Mucosa of gallbladder (tissue), 1 donor: Measurements from ENCODE around the gene ALDH3A2. TPM values are rescaled to one million over a fixed set of nuclear protein-coding genes. Genes with fewer than 3 reads are reported as not detected.

Experiments used
- DNase-seq: peaks from one replicate; pipeline ENCODE4 v3.0.0-alpha.2; 2020; ENCODE audit warnings: low spot score
- total RNA-seq: library from RNA; stranded (reverse); gene quantifications from one replicate; pipeline ENCODE4 v1.2.1, GENCODE V29; 2021
- donor health status: DM: no; HTN: no; CAD: no.

Gene ALDH3A2
- 373 TPM for total RNA-seq

- peak; percentile 97 for DNase-seq
These were observed at the start of gene ALDH3A2 for GRCh38 chr17:19648475-19649273. Gene ALDH3A2 (plus strand): TSS chr17:19648751. CDS start chr17:19648972, 221 bp downstream.

DNA sequence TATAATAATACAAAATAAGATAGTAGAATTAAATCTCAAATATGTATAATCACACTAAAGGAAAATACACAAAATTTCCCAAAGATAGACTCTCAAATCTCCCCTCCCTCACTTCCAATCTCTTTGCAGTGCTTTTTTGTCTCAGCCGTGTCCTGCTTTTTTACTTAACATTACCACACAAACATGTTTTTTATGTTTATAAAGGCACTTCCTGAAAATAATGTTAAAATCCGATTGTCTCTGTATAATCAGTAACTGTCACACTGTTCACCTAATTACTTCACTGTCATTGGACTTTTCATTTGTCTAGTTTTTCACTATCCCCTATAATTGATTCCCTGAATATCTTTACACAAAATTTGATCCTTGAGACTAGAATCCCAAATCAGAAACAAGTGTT, 38.2 kb upstream of the ALDH3A2 start:
- no peak for DNase-seq

GRCh38 chr17:19610879-19611278, 37.7 kb upstream of the ALDH3A2 start:
- DNase-seq = no peak

DNA sequence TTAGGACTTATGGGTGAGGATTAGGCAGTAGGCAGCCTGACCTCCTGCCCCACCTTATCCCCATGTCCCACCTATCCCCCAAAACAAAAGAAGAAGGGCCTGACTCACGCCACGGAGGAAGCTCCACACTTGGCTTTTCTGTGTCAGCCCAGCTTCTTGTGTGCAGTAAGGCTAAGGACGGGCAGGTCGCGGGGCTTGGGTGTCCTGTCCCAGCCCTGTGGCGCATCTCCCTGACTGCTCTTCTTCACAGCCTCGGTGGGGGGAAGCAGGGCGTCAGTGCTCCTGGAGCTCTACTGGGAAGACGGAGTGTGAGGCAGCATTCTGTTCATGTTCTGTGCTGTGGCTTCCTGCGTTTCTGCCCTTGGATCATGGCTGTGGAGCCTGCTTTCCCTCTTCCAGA, 34.6 kb upstream of the ALDH3A2 start:
- no peak for DNase-seq

- no peak for DNase-seq
These were observed 33.7 kb upstream of the ALDH3A2 start for GRCh38 chr17:19614900-19615299.

DNA sequence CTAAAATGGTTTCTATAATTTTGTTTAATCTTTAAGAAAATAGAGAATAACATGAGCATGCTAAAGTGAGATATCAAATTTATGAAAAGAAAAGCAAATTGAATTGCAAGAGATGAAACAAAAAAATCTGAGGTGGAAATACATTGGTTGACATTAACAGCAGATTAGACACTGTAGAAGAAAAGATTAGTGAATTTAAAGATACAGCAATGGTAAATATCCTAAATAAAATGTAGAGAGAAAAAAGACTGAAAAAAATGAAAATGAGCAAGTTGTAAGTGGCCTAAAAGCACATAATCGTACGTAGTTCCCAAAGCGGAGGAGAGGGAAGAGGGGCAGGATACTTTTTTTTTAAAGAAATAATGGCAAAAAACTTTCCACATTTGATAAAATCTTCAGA, 30.5 kb upstream of the ALDH3A2 start:
- DNase-seq = no peak

DNA sequence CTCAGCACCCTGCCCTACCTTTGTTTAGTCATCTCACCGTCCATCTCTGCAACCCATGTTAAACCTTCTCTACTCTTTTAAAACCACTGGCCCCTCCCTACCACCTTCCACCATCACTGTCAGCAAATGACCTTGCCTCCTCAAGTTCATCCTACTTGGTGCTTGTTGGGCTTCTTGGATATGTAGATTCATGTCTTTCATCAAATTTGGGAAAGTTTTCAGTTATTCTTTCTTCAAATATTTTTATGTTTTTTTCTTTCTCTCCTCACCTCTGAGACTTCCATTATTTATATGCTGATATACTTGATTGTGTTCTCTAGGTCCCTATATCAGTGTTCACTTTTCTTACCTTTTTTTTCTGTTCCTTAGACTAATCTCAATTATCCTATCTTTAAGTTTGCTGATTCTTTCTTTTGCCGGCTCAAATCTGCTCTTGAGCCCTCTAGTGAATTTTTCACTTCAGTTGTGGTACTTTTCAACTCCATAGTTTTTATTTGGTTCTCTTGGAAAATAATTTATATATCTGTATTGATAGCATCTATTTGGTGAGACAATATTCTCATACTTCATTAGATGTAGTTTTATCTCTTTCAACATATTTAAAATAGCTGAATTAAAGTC, 28.7 kb upstream of the ALDH3A2 start:
- DNase-seq = no peak

GRCh38 chr17:19621697-19622096, 26.9 kb upstream of the ALDH3A2 start:
- no peak for DNase-seq

DNA sequence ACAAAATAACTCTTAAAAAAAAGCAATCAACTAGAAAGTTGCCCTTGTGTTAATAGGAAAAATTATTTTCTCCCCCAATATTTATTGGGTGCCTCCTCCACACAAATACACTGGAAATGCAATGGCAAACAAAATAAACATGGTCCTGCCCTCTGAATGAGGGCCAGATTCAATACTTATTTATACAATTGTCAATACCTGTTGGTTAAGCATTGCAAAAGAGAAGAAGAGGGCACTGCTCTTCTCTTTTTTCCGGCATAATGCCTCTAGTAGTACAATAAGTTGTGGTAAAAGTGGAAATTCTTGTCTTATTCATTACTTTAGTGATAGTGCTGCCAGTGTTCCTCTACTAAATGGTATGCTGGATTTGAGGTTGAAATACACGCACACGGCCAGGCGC, 22.5 kb upstream of the ALDH3A2 start:
- DNase-seq = no peak

GRCh38 chr17:19629449-19629848, 19.1 kb upstream of the ALDH3A2 start:
- DNase-seq = no peak

GRCh38 chr17:19630035-19630434, 18.5 kb upstream of the ALDH3A2 start:
- no peak for DNase-seq

- no peak for DNase-seq
These were observed 17.9 kb upstream of the ALDH3A2 start for GRCh38 chr17:19630661-19631060.

DNA sequence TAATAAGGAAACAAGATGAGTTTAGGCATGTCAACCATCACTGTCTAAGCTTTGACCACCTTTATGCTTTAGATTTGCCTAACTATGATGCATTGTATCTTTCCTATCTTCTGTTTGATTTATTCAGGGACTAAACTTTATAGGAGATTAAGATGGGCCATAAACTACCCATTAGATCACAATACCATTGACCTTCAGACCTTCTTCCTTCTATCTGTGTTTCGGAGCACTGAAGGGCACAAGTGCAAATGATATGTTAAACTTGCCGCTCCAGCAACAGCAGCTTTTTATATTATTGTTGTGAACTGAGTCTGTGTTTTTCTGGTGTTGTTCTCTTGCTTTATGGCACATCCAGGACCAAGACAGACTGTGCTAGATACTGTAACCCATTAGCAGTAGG, 16.6 kb upstream of the ALDH3A2 start:
- DNase-seq = no peak

GRCh38 chr17:19641687-19642372, 6.7 kb upstream of the ALDH3A2 start:
- no peak for DNase-seq

DNA sequence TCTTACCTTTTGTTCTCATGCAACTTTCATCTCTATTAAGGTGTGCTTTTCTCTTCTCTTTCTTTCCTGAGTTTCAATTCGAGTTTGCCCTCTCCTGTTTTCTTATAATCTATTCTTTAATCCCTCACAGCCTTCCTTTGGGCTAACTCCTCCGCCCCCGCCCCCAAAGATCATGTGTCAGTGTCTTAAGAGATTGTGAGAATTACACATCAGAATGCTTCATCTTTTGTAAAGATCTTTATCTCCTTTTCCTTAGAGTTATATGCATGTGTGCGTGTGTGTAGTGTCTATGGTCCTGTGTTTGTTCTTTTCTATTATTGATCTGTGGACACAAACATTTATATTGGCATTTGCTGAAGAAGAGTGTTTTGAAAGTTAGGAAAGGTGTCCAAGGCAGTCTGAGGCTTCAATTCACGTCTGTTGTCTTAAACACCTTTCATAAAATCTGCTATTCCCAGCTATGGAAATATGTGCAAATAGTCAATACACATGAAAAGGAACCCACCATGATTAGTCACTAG, 6.1 kb upstream of the ALDH3A2 start:
- no peak for DNase-seq

- no peak for DNase-seq
These were observed 3.9 kb upstream of the ALDH3A2 start for GRCh38 chr17:19644493-19645210.

GRCh38 chr17:19645734-19646201, 2.8 kb upstream of the ALDH3A2 start:
- peak; percentile 81 for DNase-seq

GRCh38 chr17:19646788-19647696, 1.5 kb upstream of the ALDH3A2 start:
- DNase-seq = peak; percentile 76

DNA sequence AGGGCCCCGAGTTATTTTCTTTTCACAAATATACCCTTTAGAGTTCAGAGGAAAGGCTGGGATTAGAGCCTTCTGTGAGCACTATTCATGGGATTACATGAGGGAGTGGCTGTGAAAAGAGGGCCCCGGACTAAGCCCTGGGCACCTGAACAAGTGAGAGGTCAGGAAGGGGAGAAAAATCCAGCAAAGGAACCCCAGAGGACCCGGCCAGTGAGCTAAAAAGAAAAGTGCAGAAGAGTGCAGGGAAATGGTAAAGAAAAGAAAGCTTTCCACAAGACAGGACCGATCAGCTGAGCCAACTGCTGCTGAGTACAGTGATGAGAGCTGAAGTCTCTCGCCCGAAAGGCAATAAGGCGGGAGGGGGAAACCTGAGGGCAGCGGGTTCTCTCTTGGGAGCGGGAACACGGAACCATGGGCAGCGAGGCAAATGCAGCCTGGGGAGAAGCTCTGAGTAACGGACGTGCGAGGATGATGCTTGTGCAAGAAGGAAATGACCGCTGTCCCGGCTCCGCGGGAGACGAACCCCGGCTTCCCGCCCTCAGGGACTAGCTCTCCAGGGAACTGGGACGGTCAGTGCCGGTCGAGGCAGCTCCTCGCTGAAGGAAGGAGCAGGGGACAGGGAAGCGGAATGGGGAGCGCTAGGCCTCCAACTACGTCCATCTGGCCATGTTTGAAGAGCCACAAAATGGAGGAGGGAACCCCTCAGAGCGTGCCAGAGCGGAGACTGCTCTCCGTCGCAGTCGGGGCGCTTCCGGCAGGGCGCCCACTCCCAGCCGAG, 665 bp upstream of the ALDH3A2 start:
- peak; percentile 67 for DNase-seq

GRCh38 chr17:19649274-19649541, 657 bp downstream of the ALDH3A2 start:
- DNase-seq = no peak
